Uterus (tissue), 2 donors: ENCODE data around the gene SLC5A12.

ENCODE experiments used
- POLR2A ChIP-seq, 2 donors: fragments of 450-650 bp; IDR thresholded peaks; one replicate each; pipeline ENCODE4 v1.6.1; 2016; ENCODE audit warnings: antibody characterized with exemption in 2 of 2, mild to moderate bottlenecking in 1 of 2, moderate library complexity in 1 of 2
- TF ChIP-seq, protein P1 (sequence below), 4 experiments: fragments of 200-600 bp in 2 of 4; fragments of 450-650 bp in 2 of 4; sonication (generic) in 2 of 4; IDR thresholded peaks; one replicate each; pipeline ENCODE4 v1.5.1; 2016 to 2019; ENCODE audit warnings: antibody characterized with exemption in 4 of 4, mild to moderate bottlenecking in 2 of 4, moderate library complexity in 1 of 4

DNA sequence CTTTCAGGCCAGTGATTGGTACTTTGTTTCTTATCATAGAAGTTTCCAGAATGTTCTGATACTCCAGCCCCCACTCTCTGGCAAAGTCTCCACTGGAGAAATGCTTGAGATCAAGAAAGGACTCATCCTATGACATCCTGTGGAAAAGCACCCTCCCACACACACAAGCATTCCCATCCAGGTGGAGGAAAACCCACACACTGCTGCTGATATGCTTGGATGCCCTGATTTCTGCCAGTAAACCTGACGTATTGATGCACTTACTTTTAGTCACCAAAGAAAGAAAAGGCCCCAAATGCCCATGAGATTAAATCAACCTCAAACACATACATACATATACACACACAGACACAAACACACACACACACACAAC is 9.2 kb upstream of the SLC5A12 start:
- TF ChIP-seq, protein P1, sequence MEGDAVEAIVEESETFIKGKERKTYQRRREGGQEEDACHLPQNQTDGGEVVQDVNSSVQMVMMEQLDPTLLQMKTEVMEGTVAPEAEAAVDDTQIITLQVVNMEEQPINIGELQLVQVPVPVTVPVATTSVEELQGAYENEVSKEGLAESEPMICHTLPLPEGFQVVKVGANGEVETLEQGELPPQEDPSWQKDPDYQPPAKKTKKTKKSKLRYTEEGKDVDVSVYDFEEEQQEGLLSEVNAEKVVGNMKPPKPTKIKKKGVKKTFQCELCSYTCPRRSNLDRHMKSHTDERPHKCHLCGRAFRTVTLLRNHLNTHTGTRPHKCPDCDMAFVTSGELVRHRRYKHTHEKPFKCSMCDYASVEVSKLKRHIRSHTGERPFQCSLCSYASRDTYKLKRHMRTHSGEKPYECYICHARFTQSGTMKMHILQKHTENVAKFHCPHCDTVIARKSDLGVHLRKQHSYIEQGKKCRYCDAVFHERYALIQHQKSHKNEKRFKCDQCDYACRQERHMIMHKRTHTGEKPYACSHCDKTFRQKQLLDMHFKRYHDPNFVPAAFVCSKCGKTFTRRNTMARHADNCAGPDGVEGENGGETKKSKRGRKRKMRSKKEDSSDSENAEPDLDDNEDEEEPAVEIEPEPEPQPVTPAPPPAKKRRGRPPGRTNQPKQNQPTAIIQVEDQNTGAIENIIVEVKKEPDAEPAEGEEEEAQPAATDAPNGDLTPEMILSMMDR (IDR thresholded peaks at IDR 0.05), result no peak
- TF ChIP-seq POLR2A (IDR thresholded peaks at IDR 0.05), result no peak
